ENCODE measurements around the gene FGD4. TPM values are rescaled to one million over a fixed set of nuclear protein-coding genes. Genes with fewer than 3 reads are reported as not detected.

Gene FGD4
- total and polyA plus RNA-seq, 8 donors, result 18.6 to 38.9 (median 25.5) TPM

GRCh38 chr12:32493282-32493681 is 93.9 kb downstream of the FGD4 start:
- H3K36me3 ChIP-seq, result no peaks in the 10 kb centered on the region
- DNase-seq (no peak), ATAC-seq (no peak)
- no peaks in the 10 kb centered on the region for H3K9me3 ChIP-seq
- H3K27ac ChIP-seq, result no peak overlapping the region
- peaks cover 4 to 38% of the 10 kb centered on the region in 2 donors for H3K4me1 ChIP-seq
- TF ChIP-seq CTCF (IDR thresholded peaks at IDR 0.05), result no peak
- no peaks in the 10 kb centered on the region for H3K27me3 ChIP-seq
- H3K4me3 ChIP-seq, result no peak overlapping the region
- intact Hi-C loops (cut with DNase I), result no loop called here

- Histone ChIP-seq H3K36me3 (no peaks in the 10 kb centered on the region), H3K27ac (no peak overlapping the region), H3K4me3 (no peak overlapping the region), H3K9me3 (no peaks in the 10 kb centered on the region), H3K4me1 (peaks cover 4 to 28% of the 10 kb centered on the region in 2 donors), H3K27me3 (no peaks in the 10 kb centered on the region)
- no peak for TF ChIP-seq CTCF (IDR thresholded peaks at IDR 0.05)
- intact Hi-C loops (cut with DNase I), result no loop called here
- peak; percentile 19 for ATAC-seq
- DNase-seq, result no peak
These were observed 95.3 kb downstream of the FGD4 start for GRCh38 chr12:32494656-32495055.

- Histone ChIP-seq H3K4me3 (no peak overlapping the region), H3K27me3 (no peaks in the 10 kb centered on the region), H3K36me3 (no peaks in the 10 kb centered on the region), H3K27ac (no peak overlapping the region), H3K4me1 (peaks cover 8 to 30% of the 10 kb centered on the region in 2 donors), H3K9me3 (no peaks in the 10 kb centered on the region)
- ATAC-seq, result no peak
- no peak for DNase-seq
- intact Hi-C loops (cut with DNase I), result no loop called here
- TF ChIP-seq CTCF (IDR thresholded peaks at IDR 0.05), result no peak
These were observed 97.6 kb downstream of the FGD4 start for GRCh38 chr12:32496946-32497345.

GRCh38 chr12:32497864-32498263 is 98.5 kb downstream of the FGD4 start:
- DNase-seq (no peak), ATAC-seq (no peak)
- intact Hi-C loops (cut with DNase I), result no loop called here
- peak overlapping the region in 1 of 2 donors; percentile 45 for H3K27ac ChIP-seq
- no peaks in the 10 kb centered on the region for H3K27me3 ChIP-seq
- H3K4me3 ChIP-seq, result no peak overlapping the region
- peaks cover 13 to 39% of the 10 kb centered on the region in 2 donors for H3K4me1 ChIP-seq
- TF ChIP-seq CTCF (IDR thresholded peaks at IDR 0.05), result no peak
- no peaks in the 10 kb centered on the region for H3K36me3 ChIP-seq
- no peaks in the 10 kb centered on the region for H3K9me3 ChIP-seq

- intact Hi-C loops (cut with DNase I), result no loop called here
- no peak overlapping the region for H3K4me3 ChIP-seq
- ATAC-seq (peak; percentile 41), DNase-seq (no peak)
- H3K27ac ChIP-seq, result no peak overlapping the region
- no peaks in the 10 kb centered on the region for H3K9me3 ChIP-seq
- peaks cover 13 to 51% of the 10 kb centered on the region in 2 donors for H3K4me1 ChIP-seq
- H3K36me3 ChIP-seq, result no peaks in the 10 kb centered on the region
- TF ChIP-seq CTCF (IDR thresholded peaks at IDR 0.05), result no peak
- H3K27me3 ChIP-seq, result no peaks in the 10 kb centered on the region
These were observed 99.7 kb downstream of the FGD4 start for GRCh38 chr12:32499048-32499447.

Data from left lung (tissue), 10 donors.